ENCODE results near the gene TRPM8.

The TRPM8 gene

GRCh38 chr2:234058881-234059280 is 141.7 kb downstream of the TRPM8 start:
- no peak overlapping the region for H3K4me3 ChIP-seq (ENCODE audit: control insufficient read depth, low read depth, low read length)
- DNase-seq (ENCODE audit: low read depth) = no peak
- TF ChIP-seq CTCF (conservative IDR thresholded peaks at IDR 0.05; ENCODE audit: control insufficient read depth, insufficient read depth, low read depth, low read length) = no peak

GRCh38 chr2:234060236-234060635 is 143.1 kb downstream of the TRPM8 start:
- no peak for DNase-seq (ENCODE audit: low read depth)
- TF ChIP-seq CTCF (conservative IDR thresholded peaks at IDR 0.05; ENCODE audit: control insufficient read depth, insufficient read depth, low read depth, low read length) = no peak
- no peak overlapping the region for H3K4me3 ChIP-seq (ENCODE audit: control insufficient read depth, low read depth, low read length)

GRCh38 chr2:234061624-234062257 is 144.6 kb downstream of the TRPM8 start:
- no peak for DNase-seq (ENCODE audit: low read depth)
- TF ChIP-seq CTCF (conservative IDR thresholded peaks at IDR 0.05; ENCODE audit: control insufficient read depth, insufficient read depth, low read depth, low read length) = no peak
- H3K4me3 ChIP-seq (ENCODE audit: control insufficient read depth, low read depth, low read length) = no peak overlapping the region

GRCh38 chr2:234066587-234066986 is 149.4 kb downstream of the TRPM8 start:
- no peak for DNase-seq (ENCODE audit: low read depth)
- no peak for TF ChIP-seq CTCF (conservative IDR thresholded peaks at IDR 0.05; ENCODE audit: control insufficient read depth, insufficient read depth, low read depth, low read length)
- no peak overlapping the region for H3K4me3 ChIP-seq (ENCODE audit: control insufficient read depth, low read depth, low read length)

All from fibroblast of mammary gland (primary cell).